HL-60 (cell line): Measurements from ENCODE around the gene CLCA1.

ENCODE experiments used
- CTCF ChIP-seq: IDR thresholded peaks from one replicate; pipeline ENCODE4 v1.5.1; 2011; ENCODE audit warnings: low read length, control low read depth, inconsistent platforms; ENCODE audit not compliant: insufficient read depth
- GABPA ChIP-seq: IDR thresholded peaks from 2 replicates; pipeline ENCODE4 v1.6.1; 2012; ENCODE audit warnings: low read depth
- REST ChIP-seq: IDR thresholded peaks from 2 replicates; pipeline ENCODE4 v1.6.1; 2012; ENCODE audit warnings: low read depth; ENCODE audit not compliant: insufficient replicate concordance

- no peak for TF ChIP-seq CTCF
- TF ChIP-seq GABPA = no peak
- TF ChIP-seq REST = no peak
These were observed 73.1 kb downstream of the CLCA1 start for GRCh38 chr1:86541859-86542258.
